Stimulated activated CD4-positive, alpha-beta T cell treated with anti-CD3 and anti-CD28 coated beads, Interleukin-15, amount 100 ng/mL, for 1 hour (primary cell): ENCODE data around the gene RGMB.

Experiments
- DNase-seq, 2 donors: peaks; one replicate each; pipeline ENCODE4 v3.0.0-alpha.2; 2020; ENCODE audit warnings: low read depth in 1 of 2, low spot score in 1 of 2

RGMB gene

GRCh38 chr5:98768160-98768959 lies 5.1 kb upstream of the RGMB start:
- no peak for DNase-seq

- no peak for DNase-seq
Measured at GRCh38 chr5:98768960-98769209, 4.6 kb upstream of the RGMB start.

DNA sequence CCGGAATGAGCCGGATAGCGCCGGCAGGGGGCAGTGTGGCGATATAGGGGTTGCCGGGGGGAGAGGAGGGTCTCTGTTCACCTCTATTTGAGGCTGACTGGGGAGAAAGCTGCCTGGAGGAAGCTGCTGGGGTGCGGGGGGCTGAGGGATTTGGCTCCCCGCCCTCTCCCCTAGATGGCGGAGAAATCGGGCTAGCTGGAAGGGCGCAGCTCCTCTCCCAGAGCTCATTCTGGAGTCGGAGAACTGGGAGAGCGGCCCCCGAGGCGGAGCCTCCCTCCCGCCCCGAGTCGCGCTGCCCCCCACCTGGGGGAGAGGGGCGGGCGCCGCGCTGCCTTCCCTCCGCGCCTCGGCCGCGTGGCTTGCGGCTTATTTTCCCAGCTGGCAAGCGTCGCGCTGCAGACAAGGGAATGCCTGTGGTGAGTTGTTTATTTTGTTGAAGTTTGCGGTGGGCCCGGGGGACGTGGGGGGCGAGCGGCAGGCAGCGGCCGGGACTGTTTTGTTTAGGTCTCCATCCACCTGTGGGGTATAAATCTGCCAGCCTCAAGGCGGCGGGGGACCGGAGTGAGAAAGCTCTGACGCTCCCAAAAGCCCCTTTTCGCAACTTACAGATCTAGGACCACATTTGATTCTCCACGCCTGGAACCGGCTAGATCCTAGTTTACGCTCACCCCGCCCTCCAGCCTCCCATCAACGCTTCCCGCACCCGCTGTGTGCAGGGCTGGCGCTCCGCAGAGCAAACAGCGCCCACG lies 4.1 kb upstream of the RGMB start:
- peak in 1 of 2 donors; percentile 32 for DNase-seq

DNA sequence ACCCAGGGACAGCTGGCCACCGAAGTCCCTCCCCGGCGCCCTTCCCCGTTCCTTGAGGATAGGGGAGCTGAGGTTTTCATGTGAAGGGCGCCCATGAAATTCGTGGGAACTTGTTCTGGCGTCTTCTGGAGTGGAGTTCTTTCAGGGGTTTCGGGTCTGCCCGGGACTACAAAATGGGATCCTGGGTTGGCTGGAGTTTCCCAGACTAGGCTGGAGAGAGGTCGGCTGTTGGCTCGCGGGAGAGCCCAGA lies 3.6 kb upstream of the RGMB start:
- no peak for DNase-seq

GRCh38 chr5:98770209-98770910 lies 3.1 kb upstream of the RGMB start:
- peak in 1 of 2 donors; percentile 10 for DNase-seq

GRCh38 chr5:98770911-98771322 lies 2.5 kb upstream of the RGMB start:
- DNase-seq, result no peak

DNA sequence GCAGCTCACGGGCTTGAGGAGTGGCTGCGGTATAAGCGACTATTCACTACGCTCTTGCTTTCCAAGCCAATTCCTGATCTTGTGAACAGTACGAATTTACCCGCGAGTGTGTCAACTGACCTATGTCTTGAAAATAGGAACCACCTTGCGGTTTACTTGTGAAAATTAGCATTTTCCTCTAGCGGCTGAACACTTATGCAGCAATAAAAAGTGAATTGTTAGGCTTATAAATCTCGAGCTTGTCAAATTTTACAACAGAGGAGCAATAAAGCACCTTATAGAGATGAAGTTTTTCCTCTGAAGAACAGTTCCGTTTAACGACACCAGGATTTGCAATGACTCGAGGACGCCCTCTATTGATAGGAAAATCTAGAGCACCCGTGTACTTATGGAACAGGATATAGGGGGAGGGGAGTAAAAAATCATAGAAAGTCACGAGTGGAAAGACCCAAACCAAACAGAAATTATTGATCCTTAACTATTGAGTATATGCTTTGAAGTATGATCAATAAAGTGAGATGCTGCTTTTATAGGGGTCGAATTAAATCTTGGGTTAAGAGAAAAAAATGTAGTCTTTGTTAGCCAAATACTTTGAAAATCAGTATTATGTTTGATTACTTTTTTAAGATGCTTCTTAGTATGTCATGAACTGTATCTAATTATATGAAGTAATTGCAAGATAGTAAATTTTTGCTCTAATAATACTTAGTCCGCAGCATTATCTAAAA lies 1.9 kb upstream of the RGMB start:
- no peak for DNase-seq

DNA sequence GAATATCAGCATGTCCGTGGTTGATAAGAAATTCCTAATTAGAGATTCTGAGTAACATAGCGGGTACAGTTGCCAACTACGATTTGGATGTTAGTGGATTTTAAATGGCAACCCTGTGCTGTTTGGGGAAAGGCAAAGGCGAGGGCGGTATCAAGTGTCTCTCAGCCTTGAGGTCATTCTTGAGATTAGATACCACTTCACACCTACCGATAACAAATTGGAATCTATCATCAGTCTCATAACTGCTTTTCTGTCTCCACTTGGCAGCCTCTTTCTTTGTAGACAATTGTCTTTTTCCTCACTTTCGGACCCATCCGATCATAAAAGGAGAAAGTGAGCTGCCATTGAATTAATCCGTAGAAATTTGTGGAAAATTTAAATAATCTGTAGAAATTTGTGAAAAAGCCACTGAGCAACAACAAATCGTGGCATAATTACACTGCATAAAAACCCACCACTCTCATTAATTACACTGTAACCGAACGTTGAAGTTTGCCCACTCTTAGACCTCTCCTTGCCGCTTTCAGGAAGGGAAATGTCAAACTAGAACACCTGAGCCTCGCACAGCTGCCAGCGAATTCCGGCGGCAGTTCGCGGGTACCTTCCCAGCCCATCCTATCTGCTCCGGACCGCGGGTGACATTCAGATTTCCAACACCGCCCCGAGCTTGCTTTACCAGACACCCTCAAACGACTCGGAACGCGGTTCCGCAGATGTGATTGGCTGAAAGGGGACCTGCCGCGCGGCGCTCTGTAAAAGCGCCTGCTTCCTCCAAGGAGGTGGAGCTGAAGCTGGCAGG lies 849 bp upstream of the RGMB start:
- peak; percentile 24 to 35 for DNase-seq

DNA sequence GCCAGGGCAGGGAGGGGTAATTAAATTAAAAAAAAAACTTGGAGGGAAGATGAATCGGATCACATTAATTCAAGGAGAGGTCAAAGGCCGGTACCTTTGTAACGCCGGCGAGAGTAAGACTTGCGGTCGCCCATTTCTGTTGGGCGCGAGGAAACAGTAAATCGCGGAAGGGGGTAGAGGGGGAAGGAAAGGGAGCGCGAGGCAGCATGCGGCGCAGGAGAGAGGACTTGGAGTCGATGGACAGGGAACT lies 324 bp upstream of the RGMB start:
- DNase-seq, result no peak

GRCh38 chr5:98774192-98775033 lies 950 bp downstream of the RGMB start:
- DNase-seq, result peak in 1 of 2 donors; percentile 40

DNA sequence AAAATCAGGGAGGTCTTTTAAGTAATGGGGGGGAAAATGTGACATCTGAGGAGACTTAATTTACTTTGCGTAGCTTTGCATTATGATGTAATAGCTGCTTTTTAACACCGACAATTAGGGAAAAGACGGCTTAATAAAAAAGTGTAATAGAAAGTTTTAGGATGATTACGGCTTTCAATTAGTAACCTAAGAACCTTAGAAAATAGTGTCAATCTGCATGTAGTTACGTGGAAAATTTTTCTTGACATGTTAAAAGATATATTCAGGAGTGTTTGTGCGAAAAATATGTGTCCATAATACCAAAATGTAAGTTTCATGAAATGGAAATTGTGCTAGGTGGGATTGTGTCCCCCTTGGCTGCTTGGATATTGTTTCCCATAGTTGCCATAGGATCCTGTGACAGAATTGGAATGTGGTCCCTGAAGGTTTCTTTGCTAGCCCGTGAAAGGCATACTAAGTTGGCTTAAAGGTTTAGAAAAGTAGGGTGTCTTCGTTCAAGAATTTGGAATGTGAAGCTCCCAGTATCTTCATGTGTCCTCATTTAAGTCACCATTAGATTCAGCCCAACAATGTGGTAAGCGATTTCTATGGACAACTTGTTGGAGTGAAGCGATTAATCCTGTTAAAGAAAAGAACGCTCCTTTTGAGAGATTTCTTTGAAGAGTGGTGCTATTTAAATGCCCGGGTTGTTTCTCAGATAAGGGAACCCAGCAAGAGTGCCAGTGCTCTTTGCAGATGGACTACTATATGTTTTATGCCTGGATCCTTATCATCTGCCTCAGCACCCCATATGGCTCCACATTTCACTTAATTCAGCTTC lies 2.0 kb downstream of the RGMB start:
- no peak for DNase-seq

- no peak for DNase-seq
Measured at GRCh38 chr5:98776066-98776705, 2.7 kb downstream of the RGMB start.

- no peak for DNase-seq
Measured at GRCh38 chr5:98777295-98777694, 3.8 kb downstream of the RGMB start.

GRCh38 chr5:98779264-98779877 lies 5.9 kb downstream of the RGMB start:
- no peak for DNase-seq

DNA sequence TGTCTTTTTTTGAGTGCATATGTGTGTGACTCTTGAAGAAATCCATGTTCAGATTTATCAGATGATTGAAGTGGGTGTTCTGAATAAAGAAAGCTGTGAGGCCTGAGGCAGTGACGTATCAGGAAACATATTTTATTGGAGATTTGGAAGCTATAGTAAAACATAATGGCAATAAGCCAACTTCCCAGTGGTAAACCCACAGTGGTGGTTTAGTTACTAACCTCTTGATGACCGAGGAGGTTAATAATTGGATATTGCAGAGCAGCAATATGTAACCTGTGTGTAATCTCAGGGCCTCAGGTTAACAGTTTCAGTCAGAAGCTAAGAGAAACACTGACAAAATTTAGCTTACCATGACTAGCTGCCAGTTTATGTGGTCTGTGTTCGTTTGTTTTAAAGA lies 6.9 kb downstream of the RGMB start:
- no peak for DNase-seq

- no peak for DNase-seq
Measured at GRCh38 chr5:98781520-98781919, 8.1 kb downstream of the RGMB start.

GRCh38 chr5:98781964-98782363 lies 8.5 kb downstream of the RGMB start:
- DNase-seq, result no peak

DNA sequence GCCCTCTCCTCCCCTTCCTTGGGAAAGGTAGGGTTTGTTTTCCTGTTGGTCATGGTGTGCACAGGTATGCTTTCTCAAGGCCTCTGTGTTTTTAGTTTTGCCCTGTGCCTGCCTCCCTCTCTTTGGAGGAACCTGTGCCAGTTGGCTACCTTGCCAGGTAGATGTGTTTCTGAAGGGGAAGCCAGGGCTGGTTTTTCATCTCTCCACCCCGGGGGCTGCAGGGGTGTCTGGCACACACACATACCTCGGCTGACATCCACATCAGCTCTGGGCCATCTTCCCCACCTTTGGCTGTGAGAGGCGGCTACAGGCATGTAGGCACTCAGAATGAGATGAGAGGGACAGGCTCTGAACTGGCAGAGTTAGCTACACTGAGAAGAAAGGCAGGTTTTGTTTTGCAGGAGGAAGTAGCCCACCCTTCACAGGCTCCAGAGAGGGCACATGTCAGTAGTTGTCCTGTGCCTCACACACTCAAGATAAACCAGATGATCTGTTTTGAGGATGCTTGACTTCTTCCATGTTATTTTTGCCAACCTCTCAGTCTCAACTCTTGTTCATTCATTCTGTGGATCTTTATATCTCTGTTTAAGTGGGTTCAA lies 9.7 kb downstream of the RGMB start:
- no peak for DNase-seq
